HepG2 (cell line): ENCODE data around the gene TRPV6. TPM values are rescaled to one million over a fixed set of nuclear protein-coding genes. Genes with fewer than 3 reads are reported as not detected.

Experiments used
- ATAC-seq: fragments of 200-7000 bp; cut with Tn5 transposase; 3 replicates; pipeline ENCODE4 v1.9.1; 2020; ENCODE audit warnings: mild to moderate bottlenecking, moderate library complexity
- BruUV-seq: library from RNA; stranded (reverse); fragments of 400-500 nt; replicated peaks from 2 replicates; lab custom pipeline; 2021; lab: Mats Ljungman, UMichigan
- CTCF ChIA-PET: fragments of 300-600 bp; formaldehyde crosslinking; extraction: SDS; loops from one replicate; lab custom pipeline; 2021; ENCODE audit warnings: low total read pairs, inconsistent platforms, low intra/inter-chr PET ratio; lab: Yijun Ruan, JAX
- POLR2A ChIA-PET: fragments of 350-600 bp; sonication (Branson Sonifier 250); formaldehyde crosslinking; loops from one replicate; lab custom pipeline; 2020; ENCODE audit warnings: antibody characterized with exemption, inconsistent platforms; lab: Yijun Ruan, JAX
- DNase-seq: peaks from one replicate; pipeline ENCODE4 v3.0.0-alpha.2; 2015; ENCODE audit warnings: low spot score
- FAIRE-seq: peaks from 3 replicates; lab custom pipeline; 2011; peaks lifted over from hg19 to GRCh38; lab: Jason Lieb, UNC
- H2AFZ ChIP-seq: one replicate; pipeline ENCODE4 v1.6.1; 2011; ENCODE audit warnings: low read length, inconsistent platforms
- H3K27ac ChIP-seq: fragments of 300-600 bp; 3 replicates; pipeline ENCODE4 v1.8.0; 2011; ENCODE audit warnings: mixed run types, mild to moderate bottlenecking, mixed read lengths, low read length, inconsistent platforms; ENCODE audit not compliant: insufficient read depth; ENCODE audit errors: extremely low read length
- H3K27me3 ChIP-seq, 2 experiments: fragments of 200-600 bp in 1 of 2; 2 replicates in 1 of 2; 3 replicates in 1 of 2; pipeline versions ENCODE4 v1.6.0 to v1.8.0; 2011; ENCODE audit warnings: low read length in 2 of 2, mild to moderate bottlenecking in 2 of 2, moderate library complexity in 2 of 2, inconsistent platforms in 1 of 2; ENCODE audit not compliant: insufficient read depth in 2 of 2, control insufficient read depth in 1 of 2
- H3K36me3 ChIP-seq, 2 experiments: fragments of 200-600 bp in 1 of 2; replicated peaks in 1 of 2; 2 replicates in 1 of 2; 3 replicates in 1 of 2; pipeline versions ENCODE4 v1.5.1 to v1.8.0; 2011; ENCODE audit warnings: low read length in 2 of 2, inconsistent platforms in 1 of 2; ENCODE audit not compliant: insufficient read depth in 2 of 2, control insufficient read depth in 1 of 2
- H3K4me1 ChIP-seq: 2 replicates; pipeline ENCODE4 v1.5.1; 2012; ENCODE audit warnings: low read length, inconsistent platforms; ENCODE audit not compliant: insufficient read depth
- H3K4me2 ChIP-seq: 2 replicates; pipeline ENCODE4 v1.6.0; 2011; ENCODE audit warnings: low read depth, low read length, inconsistent platforms
- H3K4me3 ChIP-seq, 3 experiments: fragments of 200-600 bp in 1 of 3; sonication (generic), shearing (Covaris generic) in 1 of 3; replicated peaks in 1 of 3; 2 replicates each; pipeline ENCODE4 v1.5.1; 2011 to 2016; ENCODE audit warnings: low read length in 3 of 3, inconsistent platforms in 2 of 3, low read depth in 2 of 3, mild to moderate bottlenecking in 2 of 3, control low read depth in 1 of 3, mixed read lengths in 1 of 3; ENCODE audit not compliant: insufficient read depth in 1 of 3
- H3K79me2 ChIP-seq: one replicate; pipeline ENCODE4 v1.6.1; 2011; ENCODE audit warnings: low read length, inconsistent platforms; ENCODE audit not compliant: insufficient read depth
- H3K9ac ChIP-seq: 2 replicates; pipeline ENCODE4 v1.6.0; 2011; ENCODE audit warnings: mild to moderate bottlenecking, low read depth, low read length, inconsistent platforms; ENCODE audit not compliant: insufficient read depth
- H3K9me3 ChIP-seq: 2 replicates; pipeline ENCODE4 v1.5.1; 2012; ENCODE audit warnings: mild to moderate bottlenecking, low read length
- H4K20me1 ChIP-seq: 2 replicates; pipeline ENCODE4 v1.6.0; 2011; ENCODE audit warnings: inconsistent platforms, mild to moderate bottlenecking, low read length, moderate library complexity; ENCODE audit not compliant: insufficient read depth
- CCDC6 ChIP-seq: sonication (generic); formaldehyde crosslinking; IDR thresholded peaks from 2 replicates; pipeline ENCODE4 v1.8.1; 2022; ENCODE audit warnings: mild to moderate bottlenecking, missing genetic modification reagents, moderate library complexity
- HHEX ChIP-seq: IDR thresholded peaks from 2 replicates; pipeline ENCODE4 v1.6.1; 2016; ENCODE audit warnings: control low read depth
- KAT8 ChIP-seq: IDR thresholded peaks from 2 replicates; pipeline ENCODE4 v1.6.1; 2016; ENCODE audit warnings: missing genetic modification reagents, missing compliant biosample characterization
- NAIF1 ChIP-seq: sonication (generic); formaldehyde crosslinking; IDR thresholded peaks from 2 replicates; pipeline ENCODE4 v1.5.0; 2020; ENCODE audit warnings: mild to moderate bottlenecking, missing genetic modification reagents, borderline replicate concordance
- ZBTB3 ChIP-seq: sonication (generic); formaldehyde crosslinking; IDR thresholded peaks from 2 replicates; pipeline ENCODE4 v1.4.0; 2020; ENCODE audit warnings: low read depth, mild to moderate bottlenecking, moderate library complexity, missing genetic modification reagents, borderline replicate concordance
- ZNF577 ChIP-seq: sonication (generic); formaldehyde crosslinking; IDR thresholded peaks from 2 replicates; pipeline ENCODE4 v1.4.0; 2020; ENCODE audit warnings: mild to moderate bottlenecking, low read depth, missing genetic modification reagents, borderline replicate concordance
- ZNF788 ChIP-seq: sonication (generic); formaldehyde crosslinking; IDR thresholded peaks from 2 replicates; pipeline ENCODE4 v1.5.0; 2020; ENCODE audit warnings: mild to moderate bottlenecking, missing genetic modification reagents, borderline replicate concordance
- ZNF841 ChIP-seq: sonication (generic); formaldehyde crosslinking; IDR thresholded peaks from 2 replicates; pipeline ENCODE4 v1.8.1; 2023; ENCODE audit warnings: missing genetic modification reagents, borderline replicate concordance
- WGBS: methylation state at CpG from one replicate; pipeline ENCODE4 v1.1.6; 2017; ENCODE audit warnings: low lambda C conversion rate; 5-methylcytosine and 5-hydroxymethylcytosine counted together
- in situ Hi-C: cut with HindIII; loops from 2 replicates; pipeline ENCODE4 v1.10.0; 2017; ENCODE audit warnings: low pct_unique_long_range_greater_than_20kb; ENCODE audit not compliant: extremely low pct_ligation_motif_present
- intact Hi-C: fragments of 100-400 bp; cut with micrococcal nuclease; formaldehyde crosslinking; loops from one replicate; pipeline ENCODE4 v1.10.0; 2022; ENCODE audit not compliant: unreplicated experiment
- polyA plus RNA-seq, 8 experiments: library from polyadenylated mRNA; depleted of rRNA in 3 of 8; stranded (reverse) in 7 of 8; unstranded in 1 of 8; fragments of >200 nt; fragmentation: Illumina TruSeq in 4 of 8; extraction: Trizol in 4 of 8; gene quantifications; 2 replicates each; pipeline versions ENCODE4 v1.2.1 to v1.2.3, GENCODE V29; 2011 to 2016; ENCODE audit warnings: low read depth in 4 of 8, missing spikeins in 1 of 8, mixed read lengths in 1 of 8; ENCODE audit not compliant: insufficient read depth in 1 of 8
- total RNA-seq, 5 experiments: library from RNA; depleted of rRNA; stranded (reverse); fragments of >200 nt; fragmentation: Illumina TruSeq; extraction: Trizol; gene quantifications; 2 replicates each; pipeline ENCODE4 v1.2.3, GENCODE V29; 2016; ENCODE audit warnings: low read depth in 1 of 5
- TF ChIP-seq, protein P1 (sequence below): fragments of 450-650 bp; IDR thresholded peaks from 2 replicates; pipeline ENCODE4 v1.6.1; 2017; ENCODE audit warnings: mild to moderate bottlenecking
- TF ChIP-seq, protein P2 (sequence below): sonication (generic); formaldehyde crosslinking; IDR thresholded peaks from 2 replicates; pipeline ENCODE4 v1.4.0; 2020; ENCODE audit warnings: missing genetic modification reagents
- TF ChIP-seq, protein P3 (sequence below): sonication (generic); formaldehyde crosslinking; IDR thresholded peaks from 2 replicates; pipeline ENCODE4 v1.5.0; 2020; ENCODE audit warnings: missing genetic modification reagents, mild to moderate bottlenecking, borderline replicate concordance
- TF ChIP-seq, protein P4 (sequence below): sonication (generic); formaldehyde crosslinking; IDR thresholded peaks from 2 replicates; pipeline ENCODE4 v1.5.1; 2020; ENCODE audit warnings: mild to moderate bottlenecking, missing genetic modification reagents, moderate library complexity
- TF ChIP-seq, protein P5 (sequence below): sonication (generic); formaldehyde crosslinking; IDR thresholded peaks from 2 replicates; pipeline ENCODE4 v1.5.0; 2020; ENCODE audit warnings: mild to moderate bottlenecking, missing genetic modification reagents

TRPV6 gene
- total and polyA plus RNA-seq, 2 of the 13 experiments (the other 11 are each of a cell fraction or from before 2014, with no cell fraction given) = not detected

DNA sequence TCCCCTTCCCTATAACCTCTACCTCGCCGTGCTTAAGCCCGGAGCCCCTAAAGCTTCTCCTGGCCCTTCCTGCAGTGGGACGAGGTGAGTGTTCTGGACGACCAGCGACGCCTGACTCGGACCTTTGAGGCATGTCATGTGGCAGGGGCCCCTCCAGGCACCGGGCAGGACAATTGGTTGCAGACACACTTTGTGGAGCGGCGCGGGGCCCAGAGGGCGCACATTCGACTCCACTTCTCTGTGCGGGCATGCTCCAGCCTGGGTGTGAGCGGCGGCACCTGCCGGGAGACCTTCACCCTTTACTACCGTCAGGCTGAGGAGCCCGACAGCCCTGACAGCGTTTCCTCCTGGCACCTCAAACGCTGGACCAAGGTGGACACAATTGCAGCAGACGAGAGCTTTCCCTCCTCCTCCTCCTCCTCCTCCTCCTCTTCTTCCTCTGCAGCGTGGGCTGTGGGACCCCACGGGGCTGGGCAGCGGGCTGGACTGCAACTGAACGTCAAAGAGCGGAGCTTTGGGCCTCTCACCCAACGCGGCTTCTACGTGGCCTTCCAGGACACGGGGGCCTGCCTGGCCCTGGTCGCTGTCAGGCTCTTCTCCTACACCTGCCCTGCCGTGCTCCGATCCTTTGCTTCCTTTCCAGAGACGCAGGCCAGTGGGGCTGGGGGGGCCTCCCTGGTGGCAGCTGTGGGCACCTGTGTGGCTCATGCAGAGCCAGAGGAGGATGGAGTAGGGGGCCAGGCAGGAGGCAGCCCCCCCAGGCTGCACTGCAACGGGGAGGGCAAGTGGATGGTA, 21.5 kb downstream of the TRPV6 start:
- Histone ChIP-seq H3K9me3 (no peaks in the 10 kb centered on the region), H3K4me3 (no peak overlapping the region), H3K4me1 (no peaks in the 10 kb centered on the region), H2AFZ (no peak overlapping the region), H3K9ac (no peak overlapping the region), H3K36me3 (no peaks in the 10 kb centered on the region), H3K4me2 (no peak overlapping the region), H4K20me1 (no peaks in the 10 kb centered on the region), H3K27me3 (peaks cover 8 to 67% of the 10 kb centered on the region in 2 experiments; a peak in 4 of 5 replicates), H3K79me2 (no peaks in the 10 kb centered on the region), H3K27ac (no peak overlapping the region)
- in situ Hi-C loops = no loop called here
- DNase-seq (no peak), ATAC-seq (no peak), FAIRE-seq (no peak)
- BruUV-seq = no TSS peak
- ChIA-PET CTCF (no interaction called here), POLR2A (no interaction called here)
- 10% methylated on average over 19 of the region's 37 CpGs for WGBS
- TF ChIP-seq, protein P1, sequence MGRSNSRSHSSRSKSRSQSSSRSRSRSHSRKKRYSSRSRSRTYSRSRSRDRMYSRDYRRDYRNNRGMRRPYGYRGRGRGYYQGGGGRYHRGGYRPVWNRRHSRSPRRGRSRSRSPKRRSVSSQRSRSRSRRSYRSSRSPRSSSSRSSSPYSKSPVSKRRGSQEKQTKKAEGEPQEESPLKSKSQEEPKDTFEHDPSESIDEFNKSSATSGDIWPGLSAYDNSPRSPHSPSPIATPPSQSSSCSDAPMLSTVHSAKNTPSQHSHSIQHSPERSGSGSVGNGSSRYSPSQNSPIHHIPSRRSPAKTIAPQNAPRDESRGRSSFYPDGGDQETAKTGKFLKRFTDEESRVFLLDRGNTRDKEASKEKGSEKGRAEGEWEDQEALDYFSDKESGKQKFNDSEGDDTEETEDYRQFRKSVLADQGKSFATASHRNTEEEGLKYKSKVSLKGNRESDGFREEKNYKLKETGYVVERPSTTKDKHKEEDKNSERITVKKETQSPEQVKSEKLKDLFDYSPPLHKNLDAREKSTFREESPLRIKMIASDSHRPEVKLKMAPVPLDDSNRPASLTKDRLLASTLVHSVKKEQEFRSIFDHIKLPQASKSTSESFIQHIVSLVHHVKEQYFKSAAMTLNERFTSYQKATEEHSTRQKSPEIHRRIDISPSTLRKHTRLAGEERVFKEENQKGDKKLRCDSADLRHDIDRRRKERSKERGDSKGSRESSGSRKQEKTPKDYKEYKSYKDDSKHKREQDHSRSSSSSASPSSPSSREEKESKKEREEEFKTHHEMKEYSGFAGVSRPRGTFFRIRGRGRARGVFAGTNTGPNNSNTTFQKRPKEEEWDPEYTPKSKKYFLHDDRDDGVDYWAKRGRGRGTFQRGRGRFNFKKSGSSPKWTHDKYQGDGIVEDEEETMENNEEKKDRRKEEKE = no peak
- no peak for TF ChIP-seq ZNF577 (CRISPR knock-in tag)
- TF ChIP-seq, protein P2, sequence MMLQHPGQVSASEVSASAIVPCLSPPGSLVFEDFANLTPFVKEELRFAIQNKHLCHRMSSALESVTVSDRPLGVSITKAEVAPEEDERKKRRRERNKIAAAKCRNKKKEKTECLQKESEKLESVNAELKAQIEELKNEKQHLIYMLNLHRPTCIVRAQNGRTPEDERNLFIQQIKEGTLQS (CRISPR knock-in tag) = no peak
- TF ChIP-seq, protein P3, sequence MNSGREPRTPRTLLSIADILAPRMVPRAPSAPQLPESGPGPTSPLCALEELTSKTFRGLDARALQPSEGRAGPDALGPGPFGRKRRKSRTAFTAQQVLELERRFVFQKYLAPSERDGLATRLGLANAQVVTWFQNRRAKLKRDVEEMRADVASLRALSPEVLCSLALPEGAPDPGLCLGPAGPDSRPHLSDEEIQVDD (CRISPR knock-in tag) = no peak
- no peak for TF ChIP-seq HHEX
- no peak for TF ChIP-seq ZNF841 (CRISPR knock-in tag)
- no peak for TF ChIP-seq NAIF1
- no peak for TF ChIP-seq ZBTB3 (CRISPR knock-in tag)
- TF ChIP-seq CCDC6 = no peak
- TF ChIP-seq, protein P4, sequence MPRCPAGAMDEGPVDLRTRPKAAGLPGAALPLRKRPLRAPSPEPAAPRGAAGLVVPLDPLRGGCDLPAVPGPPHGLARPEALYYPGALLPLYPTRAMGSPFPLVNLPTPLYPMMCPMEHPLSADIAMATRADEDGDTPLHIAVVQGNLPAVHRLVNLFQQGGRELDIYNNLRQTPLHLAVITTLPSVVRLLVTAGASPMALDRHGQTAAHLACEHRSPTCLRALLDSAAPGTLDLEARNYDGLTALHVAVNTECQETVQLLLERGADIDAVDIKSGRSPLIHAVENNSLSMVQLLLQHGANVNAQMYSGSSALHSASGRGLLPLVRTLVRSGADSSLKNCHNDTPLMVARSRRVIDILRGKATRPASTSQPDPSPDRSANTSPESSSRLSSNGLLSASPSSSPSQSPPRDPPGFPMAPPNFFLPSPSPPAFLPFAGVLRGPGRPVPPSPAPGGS (CRISPR knock-in tag) = no peak
- TF ChIP-seq, protein P5, sequence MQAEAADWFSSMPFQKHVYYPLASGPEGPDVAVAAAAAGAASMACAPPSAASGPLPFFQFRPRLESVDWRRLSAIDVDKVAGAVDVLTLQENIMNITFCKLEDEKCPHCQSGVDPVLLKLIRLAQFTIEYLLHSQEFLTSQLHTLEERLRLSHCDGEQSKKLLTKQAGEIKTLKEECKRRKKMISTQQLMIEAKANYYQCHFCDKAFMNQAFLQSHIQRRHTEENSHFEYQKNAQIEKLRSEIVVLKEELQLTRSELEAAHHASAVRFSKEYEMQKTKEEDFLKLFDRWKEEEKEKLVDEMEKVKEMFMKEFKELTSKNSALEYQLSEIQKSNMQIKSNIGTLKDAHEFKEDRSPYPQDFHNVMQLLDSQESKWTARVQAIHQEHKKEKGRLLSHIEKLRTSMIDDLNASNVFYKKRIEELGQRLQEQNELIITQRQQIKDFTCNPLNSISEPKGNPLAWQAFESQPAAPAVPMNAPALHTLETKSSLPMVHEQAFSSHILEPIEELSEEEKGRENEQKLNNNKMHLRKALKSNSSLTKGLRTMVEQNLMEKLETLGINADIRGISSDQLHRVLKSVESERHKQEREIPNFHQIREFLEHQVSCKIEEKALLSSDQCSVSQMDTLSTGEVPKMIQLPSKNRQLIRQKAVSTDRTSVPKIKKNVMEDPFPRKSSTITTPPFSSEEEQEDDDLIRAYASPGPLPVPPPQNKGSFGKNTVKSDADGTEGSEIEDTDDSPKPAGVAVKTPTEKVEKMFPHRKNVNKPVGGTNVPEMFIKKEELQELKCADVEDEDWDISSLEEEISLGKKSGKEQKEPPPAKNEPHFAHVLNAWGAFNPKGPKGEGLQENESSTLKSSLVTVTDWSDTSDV (CRISPR knock-in tag) = no peak
- TF ChIP-seq KAT8 (CRISPR knock-in tag) = no peak
- no peak for TF ChIP-seq ZNF788 (CRISPR knock-in tag)
- intact Hi-C loops = no loop called here
